ENCODE measurements around the gene HACD3. TPM values are rescaled to one million over a fixed set of nuclear protein-coding genes. Genes with fewer than 3 reads are reported as not detected.

The HACD3 gene
- total and polyA plus RNA-seq, 2 of the 4 experiments (the other 2 are of a cell fraction): 60.9 to 131 TPM

- Histone ChIP-seq H4K8ac (ENCODE audit: low read depth in 2 of 2, low read length in 2 of 2) (peak overlapping the region in 1 of 2 experiments; percentile 12; a peak in 1 of 4 replicates), H3K4ac (ENCODE audit: low read depth, low read length) (no peak overlapping the region), H2BK120ac (ENCODE audit: low read depth, low read length) (no peak overlapping the region), H2BK15ac (ENCODE audit: low read depth, low read length) (no peak overlapping the region), H3K9ac (ENCODE audit: low read depth, low read length) (no peak overlapping the region; the same call in 1 of the 2 replicates), H3K4me2 (ENCODE audit: low read depth, low read length) (no peak overlapping the region), H3K56ac (ENCODE audit: extremely low read depth, insufficient read depth, low read length) (no peak overlapping the region), H2AFZ (replicated peaks; ENCODE audit: low read length, poor library complexity) (no peak overlapping the region), H3K9me1 (ENCODE audit: insufficient read depth, low read length) (peaks cover 17% of the 10 kb centered on the region), H3K23ac (ENCODE audit: low read depth, low read length) (no peak overlapping the region), H2BK5ac (ENCODE audit: low read depth, low read length, poor library complexity, severe bottlenecking) (no peak overlapping the region), H2AK9ac (replicated peaks; ENCODE audit: low read depth, low read length, poor library complexity) (no peak overlapping the region), H3K4me1 (ENCODE audit: control insufficient read depth, insufficient read depth, low read length) (peaks cover 8% of the 10 kb centered on the region), H3K9me3 (ENCODE audit: control insufficient read depth, insufficient read depth, low read length) (no peaks in the 10 kb centered on the region), H4K91ac (ENCODE audit: insufficient read depth, low read depth, low read length) (no peak overlapping the region), H4K20me1 (ENCODE audit: insufficient read depth, low read length) (0 out of 2 replicates have a peak, but pooled peaks cover 3% of the 10 kb centered on the region), H2BK20ac (ENCODE audit: low read depth, low read length) (no peak overlapping the region), H2AK5ac (ENCODE audit: low read depth, low read length) (peak overlapping the region; percentile 2; the same call in 1 of the 2 replicates), H3K18ac (ENCODE audit: low read depth, low read length) (no peak overlapping the region), H3K14ac (replicated peaks; ENCODE audit: low read depth, low read length) (no peak overlapping the region), H3K36me3 (ENCODE audit: control insufficient read depth, insufficient read depth, low read length) (peaks cover 30% of the 10 kb centered on the region), H4K5ac (ENCODE audit: low read depth, low read length) (no peak overlapping the region), H3K27me3 (ENCODE audit: control insufficient read depth, insufficient read depth, low read length) (no peaks in the 10 kb centered on the region), H3K79me1 (ENCODE audit: low read depth in 1 of 2, low read length in 2 of 2) (peaks cover 8 to 17% of the 10 kb centered on the region in 2 experiments; a peak in 3 of 4 replicates), H3K4me3 (ENCODE audit: insufficient read depth, low read depth, low read length) (no peak overlapping the region), H3K27ac (ENCODE audit: insufficient read depth, low read length) (no peak overlapping the region)
- ChIA-PET CTCF (interaction anchor here (1.2 kb wide), 1 partner anchor 10 kb away, joined by 3 read pairs; no protein-coding TSS in a partner anchor), POLR2A (ENCODE audit: unreplicated experiment) (no interaction called here)
- TF ChIP-seq POLR2A (IDR thresholded peaks at IDR 0.05; ENCODE audit: low read depth, low read length): no peak
- no peak for TF ChIP-seq CHD1 (IDR thresholded peaks at IDR 0.05; ENCODE audit: low read depth, low read length)
- TF ChIP-seq BHLHE40 (IDR thresholded peaks at IDR 0.05; ENCODE audit: low read depth, low read length): no peak
- TF ChIP-seq RCOR1 (IDR thresholded peaks at IDR 0.05; ENCODE audit: insufficient replicate concordance, low read length): no peak
- TF ChIP-seq USF2 (IDR thresholded peaks at IDR 0.05; ENCODE audit: low read depth, low read length): no peak
- no peak for DNase-seq
- no TSS peak for BruUV-seq (replicated peaks)
- intact Hi-C loops (cut with micrococcal nuclease): loop anchor here (5.0 kb wide), 1 partner anchor 172 kb away; no protein-coding TSS in a partner anchor
- WGBS, 2 experiments (ENCODE audit: extremely low coverage in 2 of 2, insufficient read length in 1 of 2): no CpG with 5 or more reads among the region's 3 CpGs
- in situ Hi-C loops (cut with MboI; ENCODE audit: low sequenced_read_pairs): no loop called here
- dilution Hi-C loops (cut with HindIII; ENCODE audit: low sequenced_read_pairs, unreplicated experiment): no loop called here
- peak; percentile 22 for ATAC-seq (ENCODE audit: low read depth)
Observed at GRCh38 chr15:65579762-65580161, 49.5 kb downstream of the HACD3 start.

Measured in IMR-90 (cell line).